Adrenal gland (tissue), 12 donors: ENCODE results near the gene DUSP16. TPM values are rescaled to one million over a fixed set of nuclear protein-coding genes. Genes with fewer than 3 reads are reported as not detected.

Experiments used
- DNase-seq, 7 donors: peaks; one replicate each; pipeline ENCODE4 v3.0.0-alpha.2; 2019 to 2020
- H3K27ac ChIP-seq, 5 donors: fragments of 200-600 bp; sonication (generic) in 4 of 5; 1 replicate in 3 of 5; 2 replicates in 2 of 5; pipeline versions ENCODE4 v1.5.1 to v1.8.0; 2016 to 2020; ENCODE audit warnings: mild to moderate bottlenecking in 1 of 5
- H3K27me3 ChIP-seq: fragments of 200-600 bp; 2 replicates; pipeline ENCODE4 v1.8.0; 2021
- H3K36me3 ChIP-seq, 2 donors: fragments of 200-600 bp; replicated peaks in 1 of 2; 1 replicate in 1 of 2; 2 replicates in 1 of 2; pipeline versions ENCODE4 v1.5.1 to v1.8.0; 2018 to 2022
- H3K4me1 ChIP-seq, 2 donors: fragments of 200-600 bp; replicated peaks in 1 of 2; 1 replicate in 1 of 2; 2 replicates in 1 of 2; pipeline versions ENCODE4 v1.5.1 to v1.8.0; 2018 to 2021
- H3K4me3 ChIP-seq, 4 donors: fragments of 200-600 bp; sonication (generic) in 3 of 4; one replicate each; pipeline ENCODE4 v1.5.1; 2016 to 2018
- H3K9me3 ChIP-seq, 3 donors: fragments of 200-600 bp; sonication (generic) in 1 of 3; replicated peaks in 1 of 3; 1 replicate in 2 of 3; 2 replicates in 1 of 3; pipeline versions ENCODE4 v1.5.1 to v1.8.0; 2016 to 2021
- POLR2A ChIP-seq, 2 donors: fragments of 450-650 bp; IDR thresholded peaks; one replicate each; pipeline ENCODE4 v1.6.1; 2017; ENCODE audit warnings: antibody characterized with exemption in 2 of 2, mild to moderate bottlenecking in 2 of 2, moderate library complexity in 1 of 2
- WGBS, 4 donors: extraction: QIAGEN DNeasy Blood & Tissue Kit in 2 of 4; methylation state at CpG; one replicate each; pipeline versions ENCODE4 v1.1.5 to v1.1.7; 2013 to 2017; 5-methylcytosine and 5-hydroxymethylcytosine counted together
- intact Hi-C, 2 donors: fragments of 100-400 bp; cut with DNase I; formaldehyde crosslinking; loops; one replicate each; pipeline versions ENCODE4 v1.14.1 to v1.15.0; 2022 to 2023
- polyA plus RNA-seq, 3 donors: library from polyadenylated mRNA; stranded (reverse); fragments of 200-250 nt in 2 of 3; fragments of 350-450 nt in 1 of 3; fragmentation: Illumina TruSeq in 1 of 3; extraction: RNeasy Lipid Tissue Mini Kit (QIAGEN cat#74804) in 1 of 3; gene quantifications; one replicate each; pipeline ENCODE4 v1.2.3, GENCODE V29; 2013 to 2014
- total RNA-seq, 9 donors: library from RNA; depleted of rRNA in 4 of 9; stranded (reverse); fragments of >200 nt in 4 of 9; fragments of 120-200 nt in 1 of 9; fragmentation: NEBNext Ultra II Directional in 1 of 9; extraction: Animal tissue kit (Norgen Biotek cat#: 25700) in 1 of 9; gene quantifications; one replicate each; pipeline versions ENCODE4 v1.1.0 to v1.2.4, GENCODE V29; 2013 to 2023
- TF ChIP-seq, protein P1 (sequence below), 6 experiments: fragments of 450-650 bp in 4 of 6; fragments of 200-600 bp in 2 of 6; sonication (generic) in 1 of 6; IDR thresholded peaks; 1 replicate in 5 of 6; 2 replicates in 1 of 6; pipeline versions ENCODE4 v1.5.1 to v1.8.0; 2016 to 2021; ENCODE audit warnings: antibody characterized with exemption in 6 of 6, mild to moderate bottlenecking in 2 of 6, moderate library complexity in 1 of 6
- donor health status: healthy with polysubstance abuse.
- donor health status: Bipolar disorder and iron deficiency.
- donor health status: DM: yes; HTN: yes; CAD: no.
- donor health status: DM: no; HTN: no; CAD: no.
- donor health status: DM: no; HTN: no; CAD: no.
- donor health status: DM: yes; HTN: yes; CAD: no.

The DUSP16 gene
- total and polyA plus RNA-seq, 12 donors = 24.5 to 374 (median 109) TPM

DNA sequence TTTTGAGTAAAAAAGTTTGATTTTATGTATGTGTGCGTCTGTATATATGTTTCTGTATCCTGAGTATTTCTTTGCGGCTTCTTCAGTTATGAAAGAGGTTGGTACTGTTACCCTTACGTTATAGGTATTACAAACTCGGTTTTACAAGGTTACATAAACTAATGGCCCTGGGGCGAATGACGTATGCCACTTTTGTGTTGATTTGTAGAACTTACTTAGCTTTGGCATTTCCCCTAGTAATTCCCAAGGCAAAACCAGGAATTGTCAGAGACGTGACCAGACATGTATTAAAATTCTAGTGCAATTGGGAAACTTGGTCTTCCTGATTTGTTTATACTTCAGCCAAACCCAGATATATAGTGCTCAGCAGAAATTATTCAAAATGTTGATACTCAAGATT, 93.3 kb downstream of the DUSP16 start:
- WGBS, 4 donors = 64 to 76% (median 71%) methylated on average over 7 of the region's 7 CpGs
- no peak for TF ChIP-seq POLR2A (IDR thresholded peaks at IDR 0.05)
- TF ChIP-seq, protein P1, sequence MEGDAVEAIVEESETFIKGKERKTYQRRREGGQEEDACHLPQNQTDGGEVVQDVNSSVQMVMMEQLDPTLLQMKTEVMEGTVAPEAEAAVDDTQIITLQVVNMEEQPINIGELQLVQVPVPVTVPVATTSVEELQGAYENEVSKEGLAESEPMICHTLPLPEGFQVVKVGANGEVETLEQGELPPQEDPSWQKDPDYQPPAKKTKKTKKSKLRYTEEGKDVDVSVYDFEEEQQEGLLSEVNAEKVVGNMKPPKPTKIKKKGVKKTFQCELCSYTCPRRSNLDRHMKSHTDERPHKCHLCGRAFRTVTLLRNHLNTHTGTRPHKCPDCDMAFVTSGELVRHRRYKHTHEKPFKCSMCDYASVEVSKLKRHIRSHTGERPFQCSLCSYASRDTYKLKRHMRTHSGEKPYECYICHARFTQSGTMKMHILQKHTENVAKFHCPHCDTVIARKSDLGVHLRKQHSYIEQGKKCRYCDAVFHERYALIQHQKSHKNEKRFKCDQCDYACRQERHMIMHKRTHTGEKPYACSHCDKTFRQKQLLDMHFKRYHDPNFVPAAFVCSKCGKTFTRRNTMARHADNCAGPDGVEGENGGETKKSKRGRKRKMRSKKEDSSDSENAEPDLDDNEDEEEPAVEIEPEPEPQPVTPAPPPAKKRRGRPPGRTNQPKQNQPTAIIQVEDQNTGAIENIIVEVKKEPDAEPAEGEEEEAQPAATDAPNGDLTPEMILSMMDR (IDR thresholded peaks at IDR 0.05) = no peak
- Histone ChIP-seq H3K9me3 (no peaks in the 10 kb centered on the region), H3K4me1 (no peaks in the 10 kb centered on the region), H3K36me3 (no peaks in the 10 kb centered on the region), H3K27me3 (no peaks in the 10 kb centered on the region), H3K27ac (no peak overlapping the region), H3K4me3 (no peak overlapping the region)
- no peak for DNase-seq
- intact Hi-C loops = no loop called here

DNA sequence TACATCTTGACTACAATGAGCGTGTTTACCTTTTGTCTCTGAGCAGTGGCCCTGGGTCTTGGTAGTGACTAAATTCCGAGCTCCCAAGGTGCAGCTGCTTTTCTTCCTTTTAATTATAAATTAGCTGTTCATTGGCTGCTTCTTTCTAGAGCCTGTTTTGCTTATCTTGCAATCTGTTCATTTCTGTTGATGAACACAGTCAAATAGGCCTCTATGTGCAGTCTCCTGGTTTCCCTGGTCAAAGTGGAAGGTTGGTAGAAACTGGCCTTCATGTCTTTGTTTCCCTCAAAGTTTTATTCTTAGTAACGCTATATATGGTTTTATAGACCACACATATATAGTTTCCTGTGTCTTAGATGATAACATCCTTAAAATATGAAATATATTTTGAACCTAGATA, 94.1 kb downstream of the DUSP16 start:
- Histone ChIP-seq H3K9me3 (no peaks in the 10 kb centered on the region), H3K27me3 (no peaks in the 10 kb centered on the region), H3K4me3 (no peak overlapping the region), H3K4me1 (no peaks in the 10 kb centered on the region), H3K36me3 (no peaks in the 10 kb centered on the region), H3K27ac (no peak overlapping the region)
- intact Hi-C loops = no loop called here
- no peak for DNase-seq
- 76 to 99% (median 97%) methylated on average over 3 of the region's 3 CpGs for WGBS, 4 donors
- TF ChIP-seq POLR2A (IDR thresholded peaks at IDR 0.05) = no peak

DNA sequence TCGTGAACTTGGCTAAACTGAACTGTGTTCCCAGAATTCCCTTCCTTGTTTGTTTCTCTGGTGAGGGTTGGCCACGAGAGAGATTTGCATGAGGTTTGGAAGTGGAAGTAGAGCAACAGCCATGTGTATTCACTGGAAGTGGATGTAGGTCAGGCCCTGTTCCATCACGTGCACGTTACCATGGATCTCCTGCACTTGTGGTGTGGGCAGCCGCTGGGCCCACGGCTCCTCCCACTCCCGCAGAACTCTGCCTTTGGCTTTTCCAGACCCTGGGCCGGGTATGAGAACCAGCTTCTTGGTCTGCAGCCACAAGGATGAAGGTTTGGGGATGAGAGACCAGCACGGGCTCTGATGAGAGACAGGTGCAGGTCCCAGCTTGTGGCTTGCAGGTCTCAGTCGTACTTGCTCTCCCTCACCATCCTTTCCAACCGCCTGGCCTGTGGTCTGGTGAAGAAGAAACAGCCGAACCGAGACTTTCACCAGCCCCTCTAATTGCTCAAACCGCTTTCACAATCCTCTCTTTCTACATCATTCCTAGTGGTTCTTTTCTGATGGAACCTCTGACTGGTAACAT, 94.9 kb downstream of the DUSP16 start:
- no peak overlapping the region for H3K4me3 ChIP-seq
- peak overlapping the region in 1 of 5 donors; percentile 34 for H3K27ac ChIP-seq
- H3K4me1 ChIP-seq = no peaks in the 10 kb centered on the region
- TF ChIP-seq POLR2A (IDR thresholded peaks at IDR 0.05) = no peak
- TF ChIP-seq, protein P1 (IDR thresholded peaks at IDR 0.05) = no peak
- intact Hi-C loops = no loop called here
- H3K36me3 ChIP-seq = no peaks in the 10 kb centered on the region
- no peak for DNase-seq
- 84 to 95% (median 87%) methylated on average over 10 to 14 of the region's 14 CpGs for WGBS, 4 donors
- H3K27me3 ChIP-seq = no peaks in the 10 kb centered on the region
- no peaks in the 10 kb centered on the region for H3K9me3 ChIP-seq

DNA sequence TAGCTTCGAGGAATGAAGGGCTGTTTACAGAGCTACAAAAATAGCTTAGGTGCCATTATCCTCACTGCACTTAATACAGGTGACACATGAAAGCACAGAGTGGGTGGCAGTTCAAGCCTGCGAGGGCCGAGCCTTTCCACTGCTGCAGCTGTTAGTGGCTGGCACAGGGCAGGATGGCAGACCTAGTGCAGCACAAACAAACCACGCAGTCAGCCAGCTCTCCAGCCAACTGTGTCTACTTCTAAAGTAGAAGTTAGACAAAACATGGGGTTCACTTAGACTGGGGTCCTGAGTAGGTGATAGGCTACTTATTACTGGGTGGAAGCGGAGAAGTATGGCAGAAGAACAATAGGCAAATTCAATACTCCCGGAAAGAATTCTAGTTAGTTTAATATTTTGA, 95.4 kb downstream of the DUSP16 start:
- Histone ChIP-seq H3K36me3 (no peaks in the 10 kb centered on the region), H3K4me3 (no peak overlapping the region), H3K27ac (peak overlapping the region in 1 of 5 donors; percentile 34), H3K27me3 (no peaks in the 10 kb centered on the region), H3K9me3 (no peaks in the 10 kb centered on the region), H3K4me1 (no peaks in the 10 kb centered on the region)
- TF ChIP-seq, protein P1 (IDR thresholded peaks at IDR 0.05) = no peak
- no peak for TF ChIP-seq POLR2A (IDR thresholded peaks at IDR 0.05)
- intact Hi-C loops = no loop called here
- no peak for DNase-seq
- 88 to 98% (median 93%) methylated on average over 6 of the region's 6 CpGs for WGBS, 4 donors

DNA sequence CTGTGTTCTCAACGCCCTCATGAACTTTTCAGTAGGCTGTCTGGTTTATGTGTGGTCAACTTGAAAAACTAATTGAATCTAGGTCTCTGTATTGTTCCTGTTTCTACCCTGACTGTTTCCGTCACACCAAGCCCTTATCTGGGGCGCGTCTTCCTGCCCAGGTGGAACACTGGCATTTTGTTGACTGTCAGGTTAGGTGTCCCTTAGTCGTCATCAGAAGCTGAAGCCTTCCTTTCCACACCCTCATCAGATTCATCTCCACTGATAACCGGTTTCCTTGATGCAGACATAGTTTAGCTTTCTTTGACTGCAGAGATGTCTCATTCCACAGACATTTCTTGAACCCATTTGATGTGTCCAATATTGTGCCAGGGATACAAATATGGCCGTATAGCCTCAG, 96.5 kb downstream of the DUSP16 start:
- no peaks in the 10 kb centered on the region for H3K9me3 ChIP-seq
- H3K27ac ChIP-seq = no peak overlapping the region
- intact Hi-C loops = no loop called here
- no peak for DNase-seq
- H3K4me1 ChIP-seq = no peaks in the 10 kb centered on the region
- no peaks in the 10 kb centered on the region for H3K27me3 ChIP-seq
- H3K4me3 ChIP-seq = no peak overlapping the region
- TF ChIP-seq, protein P1 (IDR thresholded peaks at IDR 0.05) = no peak
- TF ChIP-seq POLR2A (IDR thresholded peaks at IDR 0.05) = no peak
- no peaks in the 10 kb centered on the region for H3K36me3 ChIP-seq
- 79 to 87% (median 86%) methylated on average over 7 of the region's 7 CpGs for WGBS, 4 donors
